ENCODE results near the gene CNPY2.

GRCh38 chr12:56308714-56309113 is 7.1 kb downstream of the CNPY2 start:
- TF ChIP-seq CTCF (IDR thresholded peaks at IDR 0.05) (no peak), POLR2A (IDR thresholded peaks at IDR 0.05) (no peak)

Data from body of pancreas (tissue), 4 donors.